Stomach (tissue), 4 donors: Measurements from ENCODE around the gene AFTPH.

ENCODE experiments used
- CTCF ChIP-seq, 7 experiments: fragments of 450-650 bp in 4 of 7; fragments of 200-600 bp in 3 of 7; sonication (generic) in 3 of 7; IDR thresholded peaks; one replicate each; pipeline ENCODE4 v1.5.1; 2016 to 2019; ENCODE audit warnings: antibody characterized with exemption in 7 of 7, control low read depth in 2 of 7, mild to moderate bottlenecking in 1 of 7
- POLR2A ChIP-seq, 4 donors: fragments of 450-650 bp; IDR thresholded peaks; one replicate each; pipeline ENCODE4 v1.6.1; 2016; ENCODE audit warnings: antibody characterized with exemption in 4 of 4, control low read depth in 2 of 4, mild to moderate bottlenecking in 1 of 4, moderate library complexity in 1 of 4

GRCh38 chr2:64506686-64507085 lies 17.4 kb upstream of the AFTPH start:
- TF ChIP-seq CTCF (IDR thresholded peaks at IDR 0.05) = no peak
- TF ChIP-seq POLR2A (IDR thresholded peaks at IDR 0.05) = no peak
